Activated CD8-positive, alpha-beta memory T cell treated with anti-CD3 and anti-CD28 coated beads, Interleukin-2, amount 50 U/mL, for 48 hours (primary cell): Measurements from ENCODE around the gene CLEC5A.
"Not testable (repeated sequence)": the region's sequence is repeated elsewhere in the genome, so short reads cannot be mapped to it uniquely, and the experiment has no call there.

Source experiments
- DNase-seq: peaks from one replicate; pipeline ENCODE4 v3.0.0-alpha.2; 2020

The CLEC5A gene

DNA sequence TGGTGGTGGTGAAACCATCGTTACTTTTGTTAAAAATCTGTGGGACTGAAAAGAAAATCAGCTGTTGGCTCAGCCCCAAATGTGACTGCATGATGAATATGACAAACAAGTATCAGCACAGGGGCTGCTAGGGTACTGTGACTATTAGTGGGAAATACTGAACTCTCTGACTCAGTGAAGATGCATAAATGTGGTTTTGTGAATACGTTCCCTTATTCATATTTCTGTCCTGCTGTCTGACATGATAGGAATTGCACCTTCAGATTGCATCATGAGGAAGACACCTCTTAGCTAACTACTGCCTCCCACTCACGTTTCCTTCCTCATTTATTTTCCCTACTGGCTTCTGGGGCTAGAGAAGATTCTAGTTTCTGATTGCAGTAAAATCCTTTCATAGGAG lies 1.4 kb downstream of the CLEC5A start:
- no peak for DNase-seq

DNA sequence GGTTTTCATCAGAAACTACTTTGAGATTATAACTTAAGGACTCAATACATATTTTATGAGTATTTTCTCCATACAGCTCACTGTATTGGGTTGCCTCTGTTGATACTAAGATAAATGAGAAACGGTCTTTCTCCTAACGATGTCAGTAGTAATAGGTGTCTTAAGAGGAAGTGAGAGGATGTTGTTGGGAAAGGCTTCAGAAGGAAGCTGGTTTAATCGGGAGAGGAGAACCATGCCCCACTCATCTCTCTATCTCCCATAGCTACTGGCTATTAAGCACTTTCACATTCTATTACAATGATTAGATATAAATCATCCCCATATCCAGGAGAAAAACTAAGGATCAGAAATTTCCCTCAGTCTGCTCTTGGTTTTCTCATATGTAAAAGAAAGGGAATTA lies 2.0 kb downstream of the CLEC5A start:
- DNase-seq = no peak

DNA sequence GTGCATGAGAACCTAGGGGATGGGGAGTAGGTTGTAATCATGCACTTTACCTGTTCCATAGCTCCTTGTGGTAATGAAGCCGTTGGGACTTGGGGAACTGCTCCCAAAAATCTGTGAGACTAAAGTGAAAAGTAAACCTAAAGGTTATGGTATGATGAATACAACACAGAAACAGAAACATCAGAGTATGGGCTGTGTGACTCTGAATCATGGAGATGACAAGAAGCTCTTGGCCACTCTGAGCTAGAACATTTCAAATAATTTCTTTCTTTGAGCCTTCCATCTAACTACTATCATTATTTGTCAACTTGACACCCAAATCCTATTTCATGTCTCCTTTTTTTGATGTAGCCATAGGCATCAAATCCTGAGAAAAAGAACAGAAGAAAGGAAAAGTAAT lies 2.9 kb downstream of the CLEC5A start:
- no peak for DNase-seq

DNA sequence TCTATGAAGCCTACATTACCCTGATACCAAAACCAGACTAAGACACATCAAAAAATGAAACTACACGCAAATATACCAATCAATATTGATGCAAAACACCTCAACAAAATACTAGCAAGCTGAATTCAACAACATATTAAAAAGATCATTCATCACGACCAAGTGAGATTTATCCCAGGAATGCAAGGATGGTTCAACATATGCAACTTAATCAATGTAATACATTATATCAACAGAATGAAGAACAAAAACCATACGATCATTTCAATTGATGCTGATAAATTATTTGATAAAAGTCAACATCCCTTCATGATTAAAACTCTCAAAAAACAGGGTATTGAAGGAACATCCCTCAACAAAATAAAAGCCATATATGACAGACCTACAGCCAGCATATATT lies 5.7 kb downstream of the CLEC5A start:
- no peak for DNase-seq

- DNase-seq = no peak
Observed at GRCh38 chr7:141930211-141930610, 16.6 kb downstream of the CLEC5A start.

DNA sequence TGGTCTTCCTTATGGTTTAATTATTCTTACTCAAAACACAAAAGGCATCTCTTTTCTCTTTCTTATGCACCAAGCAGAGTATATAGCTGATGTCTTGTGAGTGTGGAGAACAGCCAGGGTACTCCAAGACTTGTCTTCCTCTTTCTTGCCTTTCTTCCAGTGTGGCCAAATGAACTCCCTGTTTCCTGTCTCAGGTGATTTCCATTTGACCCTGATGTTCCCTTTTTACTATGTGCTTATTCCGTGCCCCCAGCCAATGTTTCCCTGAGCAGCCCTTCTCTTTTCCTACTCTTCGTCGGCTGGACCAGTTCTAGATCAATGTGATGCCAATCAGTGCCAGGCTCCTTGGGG lies 18.0 kb downstream of the CLEC5A start:
- no peak for DNase-seq

GRCh38 chr7:141928146-141928844 lies 18.5 kb downstream of the CLEC5A start:
- DNase-seq = no peak

GRCh38 chr7:141920281-141920680 lies 26.5 kb downstream of the CLEC5A start:
- DNase-seq = no peak

DNA sequence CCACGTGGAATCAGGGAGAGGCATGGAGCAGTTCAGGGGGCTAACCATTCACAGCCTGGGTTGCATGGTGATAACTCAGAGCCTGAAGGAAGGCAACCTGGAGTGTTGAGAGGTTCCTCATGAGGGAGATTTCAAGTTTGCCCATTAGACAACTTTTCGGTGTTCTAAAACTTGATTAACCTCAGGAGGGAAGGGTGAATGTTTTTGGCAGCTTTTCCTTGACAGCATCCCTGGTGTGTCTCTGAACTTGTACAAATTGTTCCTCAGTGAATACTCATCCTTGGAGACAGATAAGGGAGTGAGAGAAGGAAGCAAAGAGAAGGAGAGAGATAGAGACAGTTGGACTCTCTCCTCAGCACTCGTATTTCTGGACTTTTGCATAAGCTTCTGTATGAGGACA lies 30.7 kb downstream of the CLEC5A start, which contains the start of gene OR9A4:
TSS of gene OR9A4 (plus strand) at position 301 of the 400 bp plus-strand sequence. CDS start 2,477 bp downstream, outside the sequence.
- DNase-seq = no peak

GRCh38 chr7:141915565-141915964 lies 31.2 kb downstream of the CLEC5A start:
- DNase-seq = no peak

GRCh38 chr7:141911391-141911790 lies 35.4 kb downstream of the CLEC5A start:
- DNase-seq = no peak

DNA sequence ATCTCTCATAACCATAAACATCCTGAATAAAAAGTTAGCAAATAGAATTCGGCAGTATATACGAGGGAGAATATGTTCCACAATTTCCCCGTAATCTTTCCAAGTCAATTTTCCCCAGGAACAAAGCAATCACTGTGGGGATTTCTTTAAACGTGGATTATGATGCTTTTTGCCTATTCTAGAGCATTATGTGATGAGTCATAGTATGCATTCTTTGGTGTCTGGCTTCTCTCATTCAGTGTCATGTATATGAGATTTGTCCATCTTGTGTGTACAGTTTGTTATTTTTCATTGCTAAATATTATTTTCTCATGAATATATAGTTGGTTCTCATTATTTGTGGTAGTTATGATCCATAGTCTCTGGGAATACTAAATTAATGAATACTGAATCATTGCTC lies 40.5 kb downstream of the CLEC5A start:
- DNase-seq = no peak

GRCh38 chr7:141899366-141899765 lies 47.4 kb downstream of the CLEC5A start:
- not testable (repeated sequence) for DNase-seq

DNA sequence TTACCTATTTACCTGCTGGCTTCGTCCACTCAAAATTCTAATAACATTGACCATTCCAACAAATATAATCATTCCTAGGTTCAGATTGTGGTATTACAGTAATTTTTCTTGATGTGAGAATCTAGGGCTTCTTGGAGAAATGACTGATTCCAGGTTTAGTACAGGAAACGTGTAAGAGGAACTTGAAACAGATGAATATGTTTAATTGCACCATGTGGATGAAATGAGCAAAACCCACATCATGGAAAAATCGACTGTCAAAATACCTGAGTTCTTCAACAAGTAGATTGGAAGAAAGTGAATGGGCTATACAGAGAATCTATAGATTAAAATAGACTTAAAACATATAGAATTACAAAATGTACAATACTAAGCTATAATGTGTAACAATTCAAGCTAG lies 55.4 kb downstream of the CLEC5A start:
- DNase-seq = no peak

GRCh38 chr7:141889321-141889720 lies 57.5 kb downstream of the CLEC5A start:
- DNase-seq = no peak

- no peak for DNase-seq
Observed at GRCh38 chr7:141884539-141885225, 62.1 kb downstream of the CLEC5A start.

GRCh38 chr7:141880960-141881359 lies 65.8 kb downstream of the CLEC5A start:
- no peak for DNase-seq

- DNase-seq = no peak
Observed at GRCh38 chr7:141877365-141877764, 69.4 kb downstream of the CLEC5A start.
